ENCODE data around the gene CCDC15.

The CCDC15 gene

GRCh38 chr11:124934862-124935547 is 19.0 kb upstream of the CCDC15 start:
- Histone ChIP-seq H3K27ac (no peak overlapping the region), H3K4me3 (no peak overlapping the region)
- no peak for TF ChIP-seq CTCF (IDR thresholded peaks at IDR 0.05)
- no peak for DNase-seq (ENCODE audit: low spot score)

- no peak for TF ChIP-seq CTCF (IDR thresholded peaks at IDR 0.05)
- Histone ChIP-seq H3K27ac (no peak within 1 kb of the TSS), H3K4me3 (no peak within 1 kb of the TSS)
- no peak for DNase-seq (ENCODE audit: low spot score)
These were observed 18.2 kb upstream of the CCDC15 start, which contains the start of gene HEPACAM for GRCh38 chr11:124935548-124936514. TSS of gene HEPACAM (minus strand) at chr11:124936047. CDS start at chr11:124936006, 41 bp downstream.

- Histone ChIP-seq H3K4me3 (no peak overlapping the region), H3K27ac (no peak overlapping the region)
- no peak for TF ChIP-seq CTCF (IDR thresholded peaks at IDR 0.05)
- no peak for DNase-seq (ENCODE audit: low spot score)
These were observed 16.6 kb upstream of the CCDC15 start for GRCh38 chr11:124937336-124937935.

GRCh38 chr11:124938206-124938765 is 15.7 kb upstream of the CCDC15 start:
- Histone ChIP-seq H3K27ac (no peak overlapping the region), H3K4me3 (no peak overlapping the region)
- DNase-seq (ENCODE audit: low spot score): no peak
- TF ChIP-seq CTCF (IDR thresholded peaks at IDR 0.05): no peak

- Histone ChIP-seq H3K27ac (no peak overlapping the region), H3K4me3 (no peak overlapping the region)
- no peak for DNase-seq (ENCODE audit: low spot score)
- no peak for TF ChIP-seq CTCF (IDR thresholded peaks at IDR 0.05)
These were observed 15.0 kb upstream of the CCDC15 start for GRCh38 chr11:124938970-124939369.

GRCh38 chr11:124941703-124942102 is 12.3 kb upstream of the CCDC15 start:
- no peak overlapping the region for H3K27ac ChIP-seq
- no peak for TF ChIP-seq CTCF (IDR thresholded peaks at IDR 0.05)
- no peak for DNase-seq (ENCODE audit: low spot score)
- no peak overlapping the region for H3K4me3 ChIP-seq
